ENCODE results near the gene MMEL1.
"Not testable (repeated sequence)": the region's sequence is repeated elsewhere in the genome, so short reads cannot be mapped to it uniquely, and the experiment has no call there.

MMEL1 gene, protein sequence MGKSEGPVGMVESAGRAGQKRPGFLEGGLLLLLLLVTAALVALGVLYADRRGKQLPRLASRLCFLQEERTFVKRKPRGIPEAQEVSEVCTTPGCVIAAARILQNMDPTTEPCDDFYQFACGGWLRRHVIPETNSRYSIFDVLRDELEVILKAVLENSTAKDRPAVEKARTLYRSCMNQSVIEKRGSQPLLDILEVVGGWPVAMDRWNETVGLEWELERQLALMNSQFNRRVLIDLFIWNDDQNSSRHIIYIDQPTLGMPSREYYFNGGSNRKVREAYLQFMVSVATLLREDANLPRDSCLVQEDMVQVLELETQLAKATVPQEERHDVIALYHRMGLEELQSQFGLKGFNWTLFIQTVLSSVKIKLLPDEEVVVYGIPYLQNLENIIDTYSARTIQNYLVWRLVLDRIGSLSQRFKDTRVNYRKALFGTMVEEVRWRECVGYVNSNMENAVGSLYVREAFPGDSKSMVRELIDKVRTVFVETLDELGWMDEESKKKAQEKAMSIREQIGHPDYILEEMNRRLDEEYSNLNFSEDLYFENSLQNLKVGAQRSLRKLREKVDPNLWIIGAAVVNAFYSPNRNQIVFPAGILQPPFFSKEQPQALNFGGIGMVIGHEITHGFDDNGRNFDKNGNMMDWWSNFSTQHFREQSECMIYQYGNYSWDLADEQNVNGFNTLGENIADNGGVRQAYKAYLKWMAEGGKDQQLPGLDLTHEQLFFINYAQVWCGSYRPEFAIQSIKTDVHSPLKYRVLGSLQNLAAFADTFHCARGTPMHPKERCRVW

DNA sequence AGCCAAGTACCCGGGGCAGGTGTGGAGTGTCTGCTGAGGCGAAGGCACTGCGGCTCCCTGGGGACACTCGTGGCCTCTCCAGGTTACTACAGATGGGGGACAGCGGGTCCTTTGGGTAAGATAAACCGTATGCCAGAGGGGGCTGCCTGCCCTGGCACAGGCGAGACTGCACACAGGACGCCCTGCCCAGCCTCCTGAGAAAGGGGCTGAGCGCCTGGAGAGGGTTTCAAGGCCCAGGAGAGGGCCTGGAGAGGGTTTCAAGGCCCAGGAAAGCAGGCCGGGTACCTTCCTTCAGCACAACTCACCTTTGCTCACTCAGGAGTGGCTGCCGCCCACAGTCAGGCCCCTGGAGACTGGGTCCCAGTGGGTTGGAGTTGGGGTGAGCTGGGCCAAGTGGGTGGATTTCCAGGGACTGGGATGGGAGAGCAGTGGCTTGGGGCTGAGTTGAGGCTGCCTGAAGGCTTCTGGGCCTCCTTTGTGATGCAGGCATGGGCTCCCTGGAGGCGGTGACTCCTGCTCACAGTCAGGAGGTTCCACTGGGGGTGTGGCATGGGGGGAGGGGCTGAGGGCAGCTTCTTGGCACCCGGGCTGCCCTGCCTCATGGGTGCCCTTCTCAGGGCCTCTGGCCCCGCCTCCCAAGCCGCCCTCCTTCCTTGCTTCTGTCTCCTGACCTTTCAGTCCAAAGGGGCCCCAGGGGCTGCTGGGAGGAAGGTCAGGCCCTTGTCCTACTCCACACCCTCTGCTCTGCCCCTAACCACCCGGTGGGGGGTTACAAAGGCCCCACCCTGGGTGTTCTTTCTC, at the start of gene MMEL1:
Gene MMEL1 (minus strand): TSS at position 456 of the 801 bp plus-strand sequence. CDS start 3,532 bp downstream, outside the sequence.
- FAIRE-seq, result no peak

DNA sequence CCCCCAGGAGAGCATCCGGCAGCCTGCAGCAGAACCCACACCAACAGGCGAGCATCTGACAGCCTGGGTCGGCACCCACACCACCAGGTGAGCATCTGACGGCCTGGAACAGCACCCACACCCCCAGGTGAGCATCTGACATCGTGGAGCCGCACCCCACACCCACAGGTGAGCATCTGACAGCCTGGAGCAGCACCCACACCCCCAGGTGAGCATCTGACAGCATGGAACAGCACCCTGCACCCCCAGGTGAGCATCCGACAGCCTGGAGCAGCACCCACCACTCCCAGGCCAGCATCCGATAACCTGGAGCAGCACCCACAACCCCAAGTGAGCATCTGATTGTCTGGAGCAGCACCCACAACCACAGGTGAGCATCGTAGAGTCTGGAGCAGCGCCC, 43.9 kb upstream of the MMEL1 start:
- not testable (repeated sequence) for FAIRE-seq

DNA sequence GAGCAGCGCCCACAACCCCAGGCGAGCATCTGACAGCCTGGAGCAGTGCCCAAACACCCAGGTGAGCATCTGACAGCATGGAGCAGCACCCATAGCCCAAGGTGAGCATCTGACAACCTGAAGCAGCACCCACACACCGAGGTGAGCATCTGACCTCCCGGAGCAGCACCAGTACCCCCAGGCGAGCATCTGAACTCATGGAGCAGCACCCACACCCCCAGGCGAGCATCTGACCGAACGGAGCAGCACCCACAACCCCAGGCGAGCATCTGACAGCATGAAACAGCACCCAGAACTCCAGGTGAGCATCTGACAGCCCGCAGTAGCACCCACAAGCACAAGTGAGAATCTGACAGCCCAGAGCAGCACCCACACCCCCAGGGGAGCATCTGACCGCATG, 38.8 kb upstream of the MMEL1 start:
- not testable (repeated sequence) for FAIRE-seq

DNA sequence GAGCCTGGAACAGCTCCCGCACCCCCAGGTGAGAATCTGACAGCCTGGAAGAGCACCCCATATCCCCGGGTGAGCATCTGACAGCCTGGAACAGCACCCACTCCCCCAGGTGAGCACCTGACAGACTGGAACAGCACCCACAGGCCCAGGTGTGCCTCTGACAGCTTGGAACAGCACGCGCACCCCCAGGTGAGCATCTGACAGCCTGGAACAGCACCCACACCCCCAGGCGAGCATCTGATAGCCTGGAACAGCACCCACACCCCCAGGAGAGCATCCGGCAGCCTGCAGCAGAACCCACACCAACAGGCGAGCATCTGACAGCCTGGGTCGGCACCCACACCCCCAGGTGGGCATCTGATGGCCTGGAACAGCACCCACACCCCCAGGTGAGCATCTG, 27.0 kb upstream of the MMEL1 start:
- not testable (repeated sequence) for FAIRE-seq

DNA sequence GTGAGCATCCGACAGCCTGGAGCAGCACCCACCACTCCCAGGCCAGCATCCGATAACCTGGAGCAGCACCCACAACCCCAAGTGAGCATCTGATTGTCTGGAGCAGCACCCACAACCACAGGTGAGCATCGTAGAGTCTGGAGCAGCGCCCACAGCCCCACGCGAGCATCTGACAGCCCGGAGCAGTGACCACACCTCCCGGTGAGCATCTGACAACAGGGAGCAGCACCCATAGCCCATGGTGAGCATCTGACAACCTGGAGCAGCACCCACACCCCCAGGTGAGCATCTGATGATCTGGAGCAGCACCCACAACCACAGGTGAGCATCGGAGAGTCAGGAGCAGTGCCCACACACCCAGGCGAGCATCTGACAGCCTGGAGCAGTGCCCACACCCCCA, 25.1 kb upstream of the MMEL1 start:
- FAIRE-seq, result not testable (repeated sequence)

DNA sequence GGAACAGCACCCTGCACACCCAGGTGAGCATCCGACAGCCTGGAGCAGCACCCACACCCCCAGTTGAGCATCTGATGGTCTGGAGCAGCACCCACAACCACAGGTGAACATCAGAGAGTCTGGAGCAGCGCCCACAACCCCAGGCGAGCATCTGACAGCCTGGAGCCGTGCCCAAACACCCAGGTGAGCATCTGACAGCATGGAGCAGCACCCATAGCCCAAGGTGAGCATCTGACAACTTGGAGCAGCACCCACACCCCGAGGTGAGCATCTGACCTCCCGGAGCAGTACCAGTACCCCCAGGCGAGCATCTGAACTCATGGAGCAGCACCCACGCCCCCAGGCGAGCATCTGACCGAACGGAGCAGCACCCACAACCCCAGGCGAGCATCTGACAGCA, 24.3 kb upstream of the MMEL1 start:
- FAIRE-seq, result not testable (repeated sequence)

DNA sequence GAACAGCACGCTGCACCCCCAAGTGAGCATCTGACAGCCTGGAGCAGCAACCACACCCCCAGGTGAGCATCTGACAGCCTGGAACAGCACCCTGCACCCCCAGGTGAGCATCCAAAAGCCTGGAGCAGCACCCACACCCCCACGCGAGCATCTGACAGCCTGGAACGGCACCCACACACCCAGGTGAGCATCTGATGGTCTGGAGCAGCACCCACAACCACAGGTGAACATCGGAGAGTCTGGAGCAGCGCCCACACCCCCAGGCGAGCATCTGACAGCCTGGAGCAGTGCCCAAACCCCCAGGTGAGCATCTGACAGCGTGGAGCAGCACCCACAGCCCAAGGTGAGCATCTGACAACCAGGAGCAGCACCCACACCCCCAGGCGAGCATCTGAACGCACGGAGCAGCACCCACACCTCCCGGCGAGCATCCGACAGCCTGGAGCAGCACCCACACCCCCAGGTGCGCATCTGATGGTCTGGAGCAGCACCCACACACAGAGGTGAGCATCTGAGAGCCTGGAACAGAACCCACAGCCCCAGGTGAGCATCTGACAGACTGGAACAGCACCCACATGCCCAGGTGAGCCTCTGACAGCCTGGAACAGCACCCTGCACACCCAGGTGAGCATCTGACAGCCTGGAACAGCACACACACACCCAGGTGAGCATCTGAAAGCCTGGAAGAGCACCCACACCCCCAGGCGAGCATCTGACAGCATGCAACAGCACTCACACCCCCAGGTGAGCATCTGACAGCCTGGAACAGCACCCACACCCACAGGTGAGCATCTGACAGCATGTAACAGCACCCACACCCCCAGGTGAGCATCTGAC, 23.0 kb upstream of the MMEL1 start:
- not testable (repeated sequence) for FAIRE-seq

DNA sequence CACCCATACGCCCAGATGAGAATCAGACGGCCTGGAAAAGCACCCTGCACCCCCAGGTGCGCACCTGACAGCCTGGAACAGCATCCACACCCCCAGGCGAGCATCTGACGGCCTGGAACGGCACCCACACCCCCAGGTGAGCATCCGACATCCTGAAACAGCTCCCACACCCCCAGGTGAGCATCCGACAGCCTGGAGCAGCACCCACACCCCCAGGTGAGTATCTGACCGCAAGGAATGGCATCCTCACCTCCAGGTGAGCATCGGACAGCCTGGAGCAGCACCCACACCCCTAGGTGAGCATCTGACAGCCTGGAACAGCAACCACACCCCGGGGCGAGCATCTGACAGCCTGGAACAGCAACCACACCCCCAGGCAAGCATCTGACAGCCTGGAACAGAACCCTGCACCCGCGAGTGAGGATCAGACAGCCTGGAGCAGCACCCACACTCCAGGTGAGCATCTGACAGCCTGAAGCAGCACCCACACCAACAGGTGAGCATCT, 21.7 kb upstream of the MMEL1 start:
- FAIRE-seq, result not testable (repeated sequence)

DNA sequence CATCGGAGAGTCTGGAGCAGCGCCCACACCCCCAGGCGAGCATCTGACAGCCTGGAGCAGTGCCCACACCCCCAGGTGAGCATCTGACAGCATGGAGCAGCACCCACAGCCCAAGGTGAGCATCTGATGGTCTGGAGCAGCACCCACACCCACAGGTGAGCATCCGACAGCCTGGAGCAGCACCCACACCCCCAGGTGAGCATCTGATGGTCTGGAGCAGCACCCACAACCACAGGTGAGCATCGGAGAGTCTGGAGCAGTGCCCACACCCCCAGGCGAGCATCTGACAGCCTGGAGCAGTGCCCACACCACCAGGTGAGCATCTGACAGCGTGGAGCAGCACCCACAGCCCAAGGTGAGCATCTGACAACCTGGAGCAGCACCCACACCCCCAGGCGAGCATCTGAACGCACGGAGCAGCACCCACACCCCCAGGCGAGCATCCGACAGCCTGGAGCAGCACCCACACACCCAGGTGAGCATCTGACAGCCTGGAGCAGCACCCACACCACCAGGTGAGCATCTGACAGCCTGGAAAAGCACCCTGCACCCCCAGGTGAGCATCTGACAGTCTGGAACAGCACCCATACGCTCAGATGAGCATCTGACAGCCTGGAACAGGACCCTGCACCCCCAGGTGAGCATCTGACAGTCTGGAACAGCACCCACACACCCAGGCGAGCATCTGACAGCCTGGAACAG, 21.1 kb upstream of the MMEL1 start:
- FAIRE-seq, result not testable (repeated sequence)

DNA sequence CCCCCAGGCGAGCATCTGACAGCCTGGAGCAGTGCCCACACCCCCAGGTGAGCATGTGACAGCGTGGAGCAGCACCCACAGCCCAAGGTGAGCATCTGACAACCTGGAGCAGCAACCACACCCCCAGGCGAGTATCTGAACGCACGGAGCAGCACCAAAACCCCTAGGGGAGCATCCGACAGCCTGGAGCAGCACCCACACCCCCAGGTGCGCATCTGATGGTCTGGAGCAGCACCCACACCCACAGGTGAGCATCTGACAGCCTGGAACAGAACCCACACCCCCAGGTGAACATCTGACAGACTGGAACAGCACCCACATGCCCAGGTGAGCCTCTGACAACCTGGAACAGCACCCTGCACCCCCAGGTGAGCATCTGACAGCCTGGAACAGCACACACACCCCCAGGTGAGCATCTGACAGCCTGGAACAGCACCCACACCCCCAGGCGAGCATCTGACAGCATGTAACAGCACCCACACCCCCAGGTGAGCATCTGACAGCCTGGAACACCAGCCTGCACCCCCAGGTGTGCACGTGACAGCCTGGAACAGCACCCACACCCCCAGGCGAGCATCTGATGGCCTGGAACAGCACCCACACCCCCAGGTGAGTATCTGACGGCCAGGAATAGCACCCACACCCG, 20.2 kb upstream of the MMEL1 start:
- not testable (repeated sequence) for FAIRE-seq

DNA sequence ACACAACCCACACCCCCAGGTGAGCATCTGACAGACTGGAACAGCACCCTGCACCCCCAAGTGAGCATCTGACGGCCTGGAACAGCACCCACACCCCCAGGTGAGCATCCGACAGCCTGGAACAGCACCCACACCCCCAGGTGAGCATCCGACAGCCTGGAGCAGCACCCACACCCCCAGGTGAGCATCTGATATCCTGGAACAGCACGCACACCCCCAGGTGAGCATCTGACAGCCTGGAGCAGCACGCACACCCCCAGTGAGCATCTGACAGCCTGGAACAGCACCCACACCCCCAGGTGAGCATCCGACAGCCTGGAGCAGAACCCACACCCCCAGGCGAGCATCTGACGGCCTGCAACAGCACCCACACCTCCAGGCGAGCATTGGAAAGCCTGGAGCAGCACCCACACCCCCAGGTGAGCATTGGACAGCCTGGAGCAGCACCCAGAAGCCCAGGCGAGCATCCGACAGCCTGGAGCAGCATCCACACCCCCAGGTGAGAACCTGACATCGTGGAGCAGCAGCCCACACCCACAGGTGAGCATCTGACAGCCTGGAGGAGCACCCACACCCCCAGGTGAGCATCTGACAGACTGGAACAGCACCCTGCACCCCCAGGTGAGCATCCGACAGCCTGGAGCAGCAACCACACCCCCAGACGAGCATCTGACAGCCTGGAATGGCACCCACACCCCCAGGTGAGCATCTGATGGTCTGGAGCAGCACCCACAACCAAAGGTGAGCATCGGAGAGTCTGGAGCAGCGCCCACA, 19.5 kb upstream of the MMEL1 start:
- FAIRE-seq, result not testable (repeated sequence)

DNA sequence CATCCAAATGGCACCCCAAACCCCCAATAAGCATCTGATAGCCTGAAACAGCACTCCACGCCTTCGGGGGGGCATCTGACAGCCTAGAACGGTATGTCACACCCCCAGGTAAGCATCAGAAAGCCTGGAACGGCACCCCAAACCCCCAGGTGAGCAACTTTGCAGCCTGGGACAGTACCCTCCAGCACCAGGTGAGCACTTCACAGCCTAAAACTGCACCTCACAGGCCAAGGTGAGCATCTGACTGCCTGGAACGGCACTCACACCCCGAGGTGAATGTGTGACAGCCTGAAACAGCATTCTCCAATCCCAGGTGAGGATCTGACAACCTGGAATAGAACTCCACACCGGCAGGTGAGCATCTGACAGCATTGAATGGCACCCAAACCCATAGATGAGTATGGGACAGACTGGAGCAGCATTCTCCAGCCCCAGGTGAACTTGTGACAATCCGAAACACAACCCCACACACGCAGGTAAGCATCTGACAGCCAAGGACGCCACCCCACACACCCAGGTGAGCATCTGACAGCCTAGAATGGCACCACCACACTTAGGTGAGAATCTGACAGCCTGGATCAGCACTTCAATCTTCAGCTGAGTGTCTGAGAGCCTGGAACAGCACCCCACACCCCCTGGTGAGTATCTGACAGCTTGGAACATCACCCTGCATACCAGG, 18.3 kb upstream of the MMEL1 start:
- FAIRE-seq, result no peak

DNA sequence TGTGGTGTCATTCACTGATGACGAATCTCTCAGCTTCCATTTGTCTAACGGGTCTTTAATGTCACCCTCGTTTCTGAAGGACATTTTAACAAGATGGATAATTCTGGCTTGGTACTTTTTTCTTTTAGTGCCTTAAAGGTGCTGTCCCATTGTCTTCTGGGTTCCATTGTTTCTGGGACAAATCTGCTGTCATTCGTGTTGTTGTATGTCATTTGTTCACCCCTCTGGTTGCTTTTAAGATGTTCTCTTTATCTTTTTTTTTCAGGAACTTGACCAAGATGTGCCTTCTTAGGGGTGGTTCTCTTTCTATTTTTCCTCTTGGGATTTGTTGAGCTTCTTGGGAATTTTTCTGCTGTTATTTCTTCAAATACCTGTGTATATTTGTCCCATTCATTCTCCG, 14.0 kb upstream of the MMEL1 start:
- no peak for FAIRE-seq

DNA sequence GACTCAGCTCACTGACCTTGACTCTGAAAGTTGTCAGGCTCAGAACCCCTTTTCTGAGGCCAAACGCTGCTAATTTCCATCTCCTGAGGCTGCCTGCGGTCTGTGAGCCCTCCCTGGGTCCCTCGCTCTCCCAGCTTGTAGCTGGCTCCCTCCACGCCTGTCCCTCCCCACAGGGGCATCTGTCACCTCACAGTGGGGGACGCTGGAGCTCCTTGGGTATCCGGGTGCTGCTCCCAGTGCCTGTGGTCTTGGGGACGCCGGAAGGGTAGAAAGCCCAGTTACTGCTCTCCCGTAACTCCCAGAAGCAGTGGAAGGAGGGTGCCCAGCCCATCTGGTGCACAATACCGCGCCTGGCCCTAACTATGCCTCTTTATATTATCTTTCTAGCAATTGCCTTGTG, 13.0 kb upstream of the MMEL1 start:
- FAIRE-seq, result no peak

DNA sequence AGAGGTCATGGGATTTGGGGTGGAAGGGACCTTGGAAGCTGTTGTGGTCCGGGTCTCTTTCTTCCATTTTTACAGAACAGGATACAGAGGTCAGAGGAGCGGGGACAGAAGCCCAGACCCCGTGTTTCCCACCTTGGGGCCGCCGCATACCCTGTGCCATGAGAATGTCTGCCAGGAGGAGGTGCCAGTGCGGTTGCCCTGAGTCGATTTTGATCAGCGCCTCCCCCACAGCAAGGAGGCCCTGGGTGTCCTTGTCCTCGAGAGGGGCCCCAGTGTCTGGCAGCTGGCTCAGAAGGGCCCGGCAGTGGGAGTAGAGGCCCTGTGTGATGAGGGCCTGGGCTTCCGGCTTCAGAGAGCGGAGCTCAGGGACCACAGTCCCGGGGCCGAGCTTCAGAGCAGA, 12.3 kb upstream of the MMEL1 start:
- FAIRE-seq, result no peak

DNA sequence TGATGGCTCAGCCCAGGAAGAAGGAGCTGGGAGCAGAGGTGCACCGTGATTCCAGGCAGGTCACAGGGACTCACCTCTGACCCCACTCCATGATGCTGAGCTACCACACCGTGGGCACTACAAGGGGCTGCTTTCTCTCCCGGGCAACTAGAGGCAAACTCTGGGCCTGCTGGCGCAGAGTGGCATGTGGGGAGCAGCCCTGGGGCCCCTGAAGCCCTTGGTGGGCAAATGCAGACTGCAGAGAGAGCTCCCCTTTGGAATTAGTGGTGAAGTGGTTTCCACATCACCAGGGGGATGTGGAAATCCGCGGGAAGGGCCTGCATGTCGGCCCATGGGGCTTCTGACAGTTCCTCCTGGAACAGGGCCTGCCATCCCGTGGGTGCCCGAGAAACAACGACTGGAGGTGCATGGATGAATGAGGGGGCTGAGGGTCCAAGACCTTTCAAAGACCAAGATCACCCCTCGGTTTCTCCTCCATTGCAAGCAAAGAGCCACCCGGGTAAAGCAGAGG, 11.8 kb upstream of the MMEL1 start:
- no peak for FAIRE-seq

DNA sequence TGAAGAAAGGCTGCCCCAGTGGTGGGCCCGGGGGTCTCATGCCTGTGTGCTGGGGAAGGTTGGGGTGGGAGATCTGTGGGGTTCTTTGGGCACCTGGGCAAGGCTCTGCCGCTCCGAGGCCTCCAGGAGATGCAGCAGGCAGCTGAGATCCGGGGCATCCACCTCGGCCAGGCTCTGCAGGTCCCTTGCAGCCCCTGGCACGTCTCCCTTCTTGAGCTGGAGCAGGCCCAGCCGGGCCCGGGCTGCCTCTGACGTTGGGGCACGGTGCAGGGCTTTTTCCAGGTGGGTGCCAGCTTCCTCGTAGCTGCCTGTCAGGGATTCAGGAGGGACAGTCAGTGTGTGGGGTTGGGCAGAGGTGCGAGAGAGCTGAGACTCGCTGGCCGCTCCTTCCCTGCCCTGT, 11.4 kb upstream of the MMEL1 start:
- no peak for FAIRE-seq

DNA sequence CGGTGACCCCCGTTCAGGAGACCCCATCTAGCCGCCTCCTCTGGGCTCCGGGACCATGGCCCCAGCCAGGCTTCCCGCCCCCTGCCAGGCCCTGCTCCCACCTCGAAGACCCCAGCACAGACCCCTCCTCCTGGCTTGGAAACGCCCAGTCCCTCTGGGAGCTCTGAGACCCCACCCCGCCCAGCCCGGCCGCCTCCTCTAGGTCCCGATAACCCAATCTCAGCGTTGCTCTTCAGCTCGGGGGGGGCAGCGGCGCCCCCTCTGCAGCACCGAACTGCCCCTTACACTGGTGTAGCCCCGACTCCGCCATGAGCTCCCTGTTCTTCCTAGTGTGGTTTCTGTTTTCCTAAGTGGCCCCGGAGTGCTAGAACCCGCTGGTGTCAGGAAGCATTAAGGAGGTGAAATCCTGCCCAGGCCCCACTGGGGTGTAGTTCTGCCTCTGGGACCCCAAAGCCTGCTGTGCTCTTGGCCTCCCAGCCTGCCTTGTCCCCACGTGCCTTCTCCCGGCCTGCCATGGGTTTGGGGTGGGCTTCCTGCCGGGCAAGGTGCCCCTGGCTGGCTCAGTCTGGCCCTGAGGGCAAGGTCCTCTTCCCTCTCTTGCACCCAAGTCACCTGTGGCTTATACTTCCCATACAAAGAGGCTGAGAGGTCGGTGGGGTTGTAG, 10.7 kb upstream of the MMEL1 start:
- no peak for FAIRE-seq

Data from colon (tissue), 2 donors.